DMS114 treated with DMSO at 0.1 percent for 48 hours (cell line): ENCODE data around the gene TSPAN17.
"Not testable (repeated sequence)": the region's sequence is repeated elsewhere in the genome, so short reads cannot be mapped to it uniquely, and the experiment has no call there.

ENCODE experiments used
- DNase-seq: peaks from one replicate; lab custom pipeline; 2025; ENCODE audit not compliant: unreplicated experiment; lab: John Stamatoyannopoulos, UW

TSPAN17 gene

GRCh38 chr5:176677209-176677939, 30.1 kb downstream of the TSPAN17 start:
- no peak for DNase-seq

- no peak for DNase-seq
Observed at GRCh38 chr5:176678584-176678983, 31.3 kb downstream of the TSPAN17 start.

GRCh38 chr5:176679365-176680225, 32.3 kb downstream of the TSPAN17 start:
- no peak for DNase-seq

- no peak for DNase-seq
Observed at GRCh38 chr5:176680226-176680563, 32.9 kb downstream of the TSPAN17 start.

GRCh38 chr5:176682016-176682531, 34.8 kb downstream of the TSPAN17 start:
- no peak for DNase-seq

- no peak for DNase-seq
Observed at GRCh38 chr5:176685010-176685409, 37.7 kb downstream of the TSPAN17 start.

GRCh38 chr5:176687247-176687646, 40.0 kb downstream of the TSPAN17 start:
- DNase-seq = no peak

GRCh38 chr5:176687881-176688280, 40.6 kb downstream of the TSPAN17 start:
- no peak for DNase-seq

- no peak for DNase-seq
Observed at GRCh38 chr5:176690911-176691310, 43.6 kb downstream of the TSPAN17 start.

GRCh38 chr5:176691524-176691923, 44.2 kb downstream of the TSPAN17 start:
- no peak for DNase-seq

- DNase-seq = no peak
Observed at GRCh38 chr5:176692326-176692725, 45.0 kb downstream of the TSPAN17 start.

- no peak for DNase-seq
Observed at GRCh38 chr5:176692839-176693476, 45.7 kb downstream of the TSPAN17 start.

GRCh38 chr5:176693477-176693851, 46.2 kb downstream of the TSPAN17 start:
- no peak for DNase-seq

- no peak for DNase-seq
Observed at GRCh38 chr5:176694146-176694545, 46.9 kb downstream of the TSPAN17 start.

- no peak for DNase-seq
Observed at GRCh38 chr5:176694631-176695030, 47.3 kb downstream of the TSPAN17 start.

- DNase-seq = no peak
Observed at GRCh38 chr5:176695073-176695472, 47.8 kb downstream of the TSPAN17 start.

GRCh38 chr5:176697267-176697933, 50.1 kb downstream of the TSPAN17 start:
- no peak for DNase-seq

GRCh38 chr5:176697934-176698538, 50.8 kb downstream of the TSPAN17 start:
- DNase-seq = no peak

- DNase-seq = not testable (repeated sequence)
Observed at GRCh38 chr5:176699446-176699845, 52.2 kb downstream of the TSPAN17 start.

GRCh38 chr5:176700239-176700847, 53.1 kb downstream of the TSPAN17 start:
- DNase-seq = no peak
